HG02642 (cell line): ENCODE measurements around the gene PHF2.

Experiments
- ATAC-seq: cut with Tn5 transposase; IDR thresholded peaks from one replicate; pipeline ENCODE4 v1.9.1; 2021; ENCODE audit warnings: mild to moderate bottlenecking; ENCODE audit not compliant: unreplicated experiment, poor library complexity

The PHF2 gene

GRCh38 chr9:93648181-93648580 lies 71.8 kb downstream of the PHF2 start:
- no peak for ATAC-seq

GRCh38 chr9:93648836-93649235 lies 72.5 kb downstream of the PHF2 start:
- ATAC-seq, result no peak

GRCh38 chr9:93649610-93650261 lies 73.4 kb downstream of the PHF2 start:
- ATAC-seq, result no peak

GRCh38 chr9:93650448-93650847 lies 74.1 kb downstream of the PHF2 start:
- ATAC-seq, result no peak

GRCh38 chr9:93651521-93651950 lies 75.2 kb downstream of the PHF2 start:
- no peak for ATAC-seq

- ATAC-seq, result no peak
Measured at GRCh38 chr9:93652604-93653592, 76.5 kb downstream of the PHF2 start.

- no peak for ATAC-seq
Measured at GRCh38 chr9:93653760-93654159, 77.4 kb downstream of the PHF2 start.

GRCh38 chr9:93654351-93654961 lies 78.1 kb downstream of the PHF2 start:
- ATAC-seq, result no peak

GRCh38 chr9:93655621-93656425 lies 79.4 kb downstream of the PHF2 start:
- no peak for ATAC-seq

- no peak for ATAC-seq
Measured at GRCh38 chr9:93656426-93657239, 80.2 kb downstream of the PHF2 start.

GRCh38 chr9:93657331-93658111 lies 81.1 kb downstream of the PHF2 start:
- ATAC-seq, result no peak

GRCh38 chr9:93658184-93658925 lies 82.0 kb downstream of the PHF2 start:
- ATAC-seq, result no peak

GRCh38 chr9:93659044-93659836 lies 82.9 kb downstream of the PHF2 start:
- ATAC-seq, result no peak

- no peak for ATAC-seq
Measured at GRCh38 chr9:93659837-93660177, 83.4 kb downstream of the PHF2 start.

- ATAC-seq, result no peak
Measured at GRCh38 chr9:93660352-93661046, 84.1 kb downstream of the PHF2 start.

- ATAC-seq, result no peak
Measured at GRCh38 chr9:93661591-93661990, 85.2 kb downstream of the PHF2 start.
